BLaER1 (cell line): ENCODE data around the gene SKIC2.

Experiments
- H3K27ac ChIP-seq: shearing (Covaris generic); formaldehyde crosslinking; 2 replicates; pipeline ENCODE4 v1.8.1; 2022
- H3K27me3 ChIP-seq: shearing (Covaris generic); formaldehyde crosslinking; 2 replicates; pipeline ENCODE4 v1.8.1; 2022
- H3K36me3 ChIP-seq: shearing (Covaris generic); formaldehyde crosslinking; 2 replicates; pipeline ENCODE4 v1.8.1; 2022
- H3K4me1 ChIP-seq: shearing (Covaris generic); formaldehyde crosslinking; 2 replicates; pipeline ENCODE4 v1.8.1; 2022
- H3K4me2 ChIP-seq: shearing (Covaris generic); formaldehyde crosslinking; 2 replicates; pipeline ENCODE4 v1.8.1; 2022
- H3K4me3 ChIP-seq: shearing (Covaris generic); formaldehyde crosslinking; 2 replicates; pipeline ENCODE4 v1.8.1; 2022
- H3K9ac ChIP-seq: shearing (Covaris generic); formaldehyde crosslinking; 2 replicates; pipeline ENCODE4 v1.8.1; 2022
- H3K9me3 ChIP-seq: shearing (Covaris generic); formaldehyde crosslinking; 2 replicates; pipeline ENCODE4 v1.8.1; 2022
- H4K20me1 ChIP-seq: shearing (Covaris generic); formaldehyde crosslinking; 2 replicates; pipeline ENCODE4 v1.8.1; 2022
- Cebpa-rat ChIP-seq: shearing (Covaris generic); IDR thresholded peaks from 2 replicates; pipeline ENCODE4 v1.8.1; 2022

SKIC2 gene

GRCh38 chr6:31952890-31953289 lies 6.1 kb upstream of the SKIC2 start:
- Histone ChIP-seq H3K27ac (no peak overlapping the region), H3K9ac (no peak overlapping the region), H4K20me1 (no peaks in the 10 kb centered on the region), H3K4me1 (peaks cover 7% of the 10 kb centered on the region), H3K4me2 (no peak overlapping the region), H3K9me3 (no peaks in the 10 kb centered on the region), H3K36me3 (peaks cover 76% of the 10 kb centered on the region), H3K27me3 (no peaks in the 10 kb centered on the region), H3K4me3 (no peak overlapping the region)
- no peak for TF ChIP-seq Cebpa-rat

GRCh38 chr6:31954511-31954910 lies 4.5 kb upstream of the SKIC2 start:
- Histone ChIP-seq H3K4me3 (no peak overlapping the region), H4K20me1 (no peaks in the 10 kb centered on the region), H3K9ac (peak overlapping the region; percentile 38; the same call in 1 of the 2 replicates), H3K27me3 (no peaks in the 10 kb centered on the region), H3K4me1 (peaks cover 16% of the 10 kb centered on the region), H3K4me2 (no peak overlapping the region), H3K36me3 (peaks cover 76% of the 10 kb centered on the region), H3K27ac (no peak overlapping the region), H3K9me3 (no peaks in the 10 kb centered on the region)
- TF ChIP-seq Cebpa-rat, result no peak

DNA sequence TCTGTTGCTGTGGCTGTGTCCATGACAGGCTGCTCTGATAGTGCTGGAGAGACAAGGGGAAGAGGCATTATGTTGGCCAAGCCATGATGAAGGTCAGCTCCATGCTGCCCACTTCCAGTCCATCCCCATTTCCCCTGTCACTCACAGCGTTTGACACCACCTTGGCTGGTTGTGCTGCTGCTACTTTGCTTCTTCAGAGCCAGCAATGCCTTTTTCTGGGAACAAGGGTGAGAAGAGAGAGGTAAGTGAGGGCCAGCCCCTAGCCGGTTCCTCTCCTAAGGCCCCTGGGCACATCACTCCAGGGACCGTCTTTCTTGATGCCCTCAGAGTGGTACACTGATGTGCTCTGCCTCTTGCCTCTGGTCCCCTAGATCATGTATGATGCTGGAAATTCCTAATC lies 2.2 kb upstream of the SKIC2 start:
- no peak overlapping the region for H3K9ac ChIP-seq

GRCh38 chr6:31958412-31958740 lies 599 bp upstream of the SKIC2 start:
- no peaks in the 10 kb centered on the region for H3K27me3 ChIP-seq
- peak overlapping the region; percentile 81 for H3K4me3 ChIP-seq
- no peak for TF ChIP-seq Cebpa-rat
- H3K4me1 ChIP-seq, result peaks cover 26% of the 10 kb centered on the region
- peak overlapping the region; percentile 97 for H3K4me2 ChIP-seq
- peak overlapping the region; percentile 71 for H3K27ac ChIP-seq
- peaks cover 77% of the 10 kb centered on the region for H3K36me3 ChIP-seq
- no peaks in the 10 kb centered on the region for H4K20me1 ChIP-seq
- H3K9ac ChIP-seq, result peak overlapping the region; percentile 87
- H3K9me3 ChIP-seq, result no peaks in the 10 kb centered on the region

More for the DNA sequence above, 2.2 kb upstream of the SKIC2 start:
- no peaks in the 10 kb centered on the region for H3K27me3 ChIP-seq
- H3K36me3 ChIP-seq, result peaks cover 77% of the 10 kb centered on the region
- H3K4me3 ChIP-seq, result no peak overlapping the region
- H3K4me1 ChIP-seq, result peaks cover 26% of the 10 kb centered on the region
- no peak for TF ChIP-seq Cebpa-rat
- H3K9me3 ChIP-seq, result no peaks in the 10 kb centered on the region
- H4K20me1 ChIP-seq, result no peaks in the 10 kb centered on the region
- H3K27ac ChIP-seq, result no peak overlapping the region
- H3K4me2 ChIP-seq, result no peak overlapping the region

GRCh38 chr6:31961616-31962015 lies 2.6 kb downstream of the SKIC2 start:
- H3K9ac ChIP-seq, result no peak overlapping the region
- no peak overlapping the region for H3K4me3 ChIP-seq
- peaks cover 31% of the 10 kb centered on the region for H3K4me1 ChIP-seq
- H3K9me3 ChIP-seq, result no peaks in the 10 kb centered on the region
- H3K4me2 ChIP-seq, result no peak overlapping the region
- H3K27ac ChIP-seq, result no peak overlapping the region
- no peaks in the 10 kb centered on the region for H4K20me1 ChIP-seq
- no peak for TF ChIP-seq Cebpa-rat
- H3K27me3 ChIP-seq, result no peaks in the 10 kb centered on the region
- H3K36me3 ChIP-seq, result peaks cover 77% of the 10 kb centered on the region

GRCh38 chr6:31963921-31964320 lies 4.9 kb downstream of the SKIC2 start:
- Histone ChIP-seq H3K4me1 (peaks cover 18% of the 10 kb centered on the region), H3K4me3 (no peak overlapping the region), H4K20me1 (peaks cover under 1% of the 10 kb centered on the region; the same call in 1 of the 2 replicates), H3K36me3 (peaks cover 92% of the 10 kb centered on the region), H3K9me3 (no peaks in the 10 kb centered on the region), H3K27me3 (no peaks in the 10 kb centered on the region), H3K4me2 (no peak overlapping the region), H3K9ac (no peak overlapping the region; the same call in 1 of the 2 replicates), H3K27ac (no peak overlapping the region)
- no peak for TF ChIP-seq Cebpa-rat

DNA sequence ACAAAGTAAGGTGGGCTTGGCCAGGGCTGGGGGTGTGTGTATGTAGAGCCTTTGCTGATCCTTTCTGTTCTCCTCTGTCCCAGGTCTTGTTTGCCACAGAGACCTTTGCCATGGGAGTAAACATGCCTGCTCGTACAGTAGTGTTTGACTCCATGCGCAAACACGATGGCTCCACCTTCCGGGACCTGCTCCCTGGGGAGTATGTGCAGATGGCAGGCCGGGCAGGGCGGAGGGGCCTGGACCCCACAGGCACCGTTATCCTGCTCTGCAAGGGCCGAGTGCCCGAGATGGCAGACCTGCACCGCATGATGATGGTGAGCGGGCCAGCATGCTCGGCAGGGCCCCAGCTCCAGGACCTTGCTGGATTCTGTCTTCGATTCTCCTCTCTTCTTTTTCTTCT lies 6.7 kb downstream of the SKIC2 start:
- peaks cover 15% of the 10 kb centered on the region for H3K4me1 ChIP-seq
- no peaks in the 10 kb centered on the region for H3K9me3 ChIP-seq
- peaks cover 100% of the 10 kb centered on the region for H3K36me3 ChIP-seq
- no peak overlapping the region for H3K4me2 ChIP-seq
- no peak overlapping the region for H3K9ac ChIP-seq
- no peak for TF ChIP-seq Cebpa-rat
- no peak overlapping the region for H3K27ac ChIP-seq
- H4K20me1 ChIP-seq, result peaks cover 6% of the 10 kb centered on the region; the same call in 1 of the 2 replicates
- no peak overlapping the region for H3K4me3 ChIP-seq
- H3K27me3 ChIP-seq, result no peaks in the 10 kb centered on the region

DNA sequence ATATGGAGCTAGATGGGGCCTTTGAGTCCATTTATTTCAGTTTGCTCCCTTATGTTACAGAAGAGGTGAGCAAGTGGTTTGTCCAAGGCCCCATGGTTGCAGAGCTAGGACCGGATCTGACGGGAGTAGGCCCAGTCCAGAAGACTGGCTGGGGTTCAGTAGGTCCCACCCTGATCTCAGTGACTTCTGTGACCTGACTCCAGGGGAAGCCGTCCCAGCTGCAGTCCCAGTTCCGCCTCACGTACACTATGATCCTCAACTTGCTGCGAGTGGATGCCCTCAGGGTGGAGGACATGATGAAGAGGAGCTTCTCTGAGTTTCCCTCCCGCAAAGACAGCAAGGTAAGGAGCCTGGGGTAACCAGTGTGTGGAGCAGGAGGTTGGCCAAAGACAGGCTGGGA lies 7.5 kb downstream of the SKIC2 start:
- Histone ChIP-seq H3K27me3 (no peaks in the 10 kb centered on the region), H4K20me1 (peaks cover 6% of the 10 kb centered on the region; the same call in 1 of the 2 replicates), H3K9ac (no peak overlapping the region), H3K4me1 (peaks cover 23% of the 10 kb centered on the region), H3K36me3 (peaks cover 94% of the 10 kb centered on the region), H3K4me3 (no peak overlapping the region), H3K4me2 (no peak overlapping the region), H3K27ac (no peak overlapping the region), H3K9me3 (no peaks in the 10 kb centered on the region)
- no peak for TF ChIP-seq Cebpa-rat

GRCh38 chr6:31966997-31967925 lies 8.3 kb downstream of the SKIC2 start:
- Histone ChIP-seq H3K4me2 (no peak overlapping the region), H3K36me3 (peaks cover 86% of the 10 kb centered on the region), H3K27me3 (no peaks in the 10 kb centered on the region), H3K9ac (no peak overlapping the region), H3K4me3 (no peak overlapping the region), H3K9me3 (no peaks in the 10 kb centered on the region), H3K27ac (no peak overlapping the region), H3K4me1 (peaks cover 24% of the 10 kb centered on the region), H4K20me1 (peaks cover 6% of the 10 kb centered on the region; the same call in 1 of the 2 replicates)
- TF ChIP-seq Cebpa-rat, result no peak

DNA sequence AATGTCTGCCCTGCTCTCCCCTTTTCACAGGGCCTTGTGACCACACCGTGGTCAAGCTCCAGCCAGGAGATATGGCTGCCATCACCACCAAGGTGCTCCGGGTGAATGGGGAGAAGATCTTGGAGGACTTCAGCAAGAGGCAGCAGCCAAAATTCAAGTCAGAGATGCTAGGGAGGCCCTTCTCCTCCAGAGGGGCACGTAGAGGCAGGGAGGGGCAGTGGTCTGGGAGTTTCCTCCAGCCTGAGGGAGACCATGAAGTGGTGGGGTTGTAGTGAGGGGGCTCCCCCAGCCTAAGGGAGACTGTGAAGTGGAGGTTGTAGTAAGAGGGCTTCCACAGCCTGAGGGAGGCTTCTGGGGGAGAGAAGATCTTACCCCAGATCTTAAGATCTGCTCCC lies 8.9 kb downstream of the SKIC2 start:
- Histone ChIP-seq H4K20me1 (peaks cover 6% of the 10 kb centered on the region; the same call in 1 of the 2 replicates), H3K4me1 (peaks cover 28% of the 10 kb centered on the region), H3K27ac (no peak overlapping the region), H3K27me3 (no peaks in the 10 kb centered on the region), H3K9me3 (no peaks in the 10 kb centered on the region), H3K4me3 (no peak overlapping the region), H3K36me3 (peaks cover 79% of the 10 kb centered on the region), H3K9ac (no peak overlapping the region), H3K4me2 (no peak overlapping the region)
- TF ChIP-seq Cebpa-rat, result no peak
